ENCODE results near the gene APOB.

The APOB gene

DNA sequence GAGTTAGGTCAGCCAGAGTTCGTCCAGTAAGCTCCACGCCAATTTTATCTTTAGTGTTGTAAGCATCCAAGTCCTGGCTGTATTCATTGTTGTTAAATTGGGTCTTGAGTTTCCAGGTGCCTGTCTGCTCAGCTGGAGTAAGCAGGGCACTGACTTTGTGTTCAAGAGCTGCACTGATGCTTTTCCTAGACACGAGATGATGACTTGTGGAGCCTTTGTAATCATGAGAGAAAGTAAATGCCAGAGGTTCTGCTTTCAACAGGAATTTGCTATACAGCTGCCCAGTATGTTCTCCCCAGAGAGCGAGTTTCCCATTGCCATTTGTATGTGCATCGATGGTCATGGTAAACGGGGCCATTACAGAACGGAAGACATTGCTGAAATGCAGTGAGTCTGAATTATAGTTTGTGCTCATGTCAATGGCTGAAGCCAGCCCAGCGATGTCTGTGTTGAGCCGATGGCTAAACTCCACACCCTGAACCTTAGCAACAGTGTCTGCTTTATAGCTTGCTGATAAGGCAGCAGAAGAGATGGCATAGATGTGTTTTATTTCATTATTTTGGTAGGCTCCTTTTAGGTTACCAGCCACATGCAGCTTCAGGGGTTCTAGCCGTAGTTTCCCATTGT lies 32.9 kb downstream of the APOB start:
- TF ChIP-seq POLR2AphosphoS5 (IDR thresholded peaks at IDR 0.05; ENCODE audit: low read depth, low read length) (no peak), TAF1 (IDR thresholded peaks at IDR 0.05; ENCODE audit: borderline replicate concordance, insufficient read depth, low read length) (no peak), FOXP2 (optimal IDR thresholded peaks at IDR 0.05; ENCODE audit: borderline replicate concordance, extremely low read depth, extremely low read length, insufficient read depth) (no peak), SIN3A (IDR thresholded peaks at IDR 0.05; ENCODE audit: borderline replicate concordance, insufficient read depth, low read length) (no peak)
- TF ChIP-seq, protein P1, sequence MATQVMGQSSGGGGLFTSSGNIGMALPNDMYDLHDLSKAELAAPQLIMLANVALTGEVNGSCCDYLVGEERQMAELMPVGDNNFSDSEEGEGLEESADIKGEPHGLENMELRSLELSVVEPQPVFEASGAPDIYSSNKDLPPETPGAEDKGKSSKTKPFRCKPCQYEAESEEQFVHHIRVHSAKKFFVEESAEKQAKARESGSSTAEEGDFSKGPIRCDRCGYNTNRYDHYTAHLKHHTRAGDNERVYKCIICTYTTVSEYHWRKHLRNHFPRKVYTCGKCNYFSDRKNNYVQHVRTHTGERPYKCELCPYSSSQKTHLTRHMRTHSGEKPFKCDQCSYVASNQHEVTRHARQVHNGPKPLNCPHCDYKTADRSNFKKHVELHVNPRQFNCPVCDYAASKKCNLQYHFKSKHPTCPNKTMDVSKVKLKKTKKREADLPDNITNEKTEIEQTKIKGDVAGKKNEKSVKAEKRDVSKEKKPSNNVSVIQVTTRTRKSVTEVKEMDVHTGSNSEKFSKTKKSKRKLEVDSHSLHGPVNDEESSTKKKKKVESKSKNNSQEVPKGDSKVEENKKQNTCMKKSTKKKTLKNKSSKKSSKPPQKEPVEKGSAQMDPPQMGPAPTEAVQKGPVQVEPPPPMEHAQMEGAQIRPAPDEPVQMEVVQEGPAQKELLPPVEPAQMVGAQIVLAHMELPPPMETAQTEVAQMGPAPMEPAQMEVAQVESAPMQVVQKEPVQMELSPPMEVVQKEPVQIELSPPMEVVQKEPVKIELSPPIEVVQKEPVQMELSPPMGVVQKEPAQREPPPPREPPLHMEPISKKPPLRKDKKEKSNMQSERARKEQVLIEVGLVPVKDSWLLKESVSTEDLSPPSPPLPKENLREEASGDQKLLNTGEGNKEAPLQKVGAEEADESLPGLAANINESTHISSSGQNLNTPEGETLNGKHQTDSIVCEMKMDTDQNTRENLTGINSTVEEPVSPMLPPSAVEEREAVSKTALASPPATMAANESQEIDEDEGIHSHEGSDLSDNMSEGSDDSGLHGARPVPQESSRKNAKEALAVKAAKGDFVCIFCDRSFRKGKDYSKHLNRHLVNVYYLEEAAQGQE (IDR thresholded peaks at IDR 0.05; ENCODE audit: insufficient read depth in 1 of 2, low read depth in 2 of 2, low read length in 2 of 2) = no peak

DNA sequence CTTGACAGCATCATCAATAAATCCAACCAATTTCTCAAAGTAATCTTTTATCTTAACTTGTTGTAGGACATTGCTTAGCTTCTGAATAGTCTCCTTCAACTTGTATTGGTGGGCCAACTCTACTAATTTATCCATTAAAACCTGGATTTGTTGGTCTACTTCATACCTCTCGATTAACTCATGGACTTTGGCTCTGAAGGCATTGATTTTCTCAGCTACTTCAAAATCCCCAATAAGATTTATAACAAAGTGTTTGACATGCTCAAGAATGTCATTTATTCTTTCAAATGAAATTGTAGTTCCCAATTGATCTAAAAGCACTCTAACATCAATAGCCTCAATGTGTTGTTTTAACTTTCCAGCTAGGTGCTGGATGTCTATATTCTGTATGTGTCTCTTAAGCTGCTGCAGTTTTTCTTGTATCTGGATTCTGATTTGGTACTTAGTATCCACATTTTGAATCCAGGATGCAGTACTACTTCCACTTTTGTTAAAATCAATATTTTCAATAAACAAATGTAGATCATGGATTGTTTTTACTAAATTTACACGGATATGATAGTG lies 34.1 kb downstream of the APOB start:
- no peak for TF ChIP-seq TAF1 (IDR thresholded peaks at IDR 0.05; ENCODE audit: borderline replicate concordance, insufficient read depth, low read length)
- TF ChIP-seq POLR2AphosphoS5 (IDR thresholded peaks at IDR 0.05; ENCODE audit: low read depth, low read length) = no peak
- no peak for TF ChIP-seq FOXP2 (optimal IDR thresholded peaks at IDR 0.05; ENCODE audit: borderline replicate concordance, extremely low read depth, extremely low read length, insufficient read depth)
- no peak for TF ChIP-seq SIN3A (IDR thresholded peaks at IDR 0.05; ENCODE audit: borderline replicate concordance, insufficient read depth, low read length)
- TF ChIP-seq, protein P1 (IDR thresholded peaks at IDR 0.05; ENCODE audit: insufficient read depth in 1 of 2, low read depth in 2 of 2, low read length in 2 of 2) = no peak

DNA sequence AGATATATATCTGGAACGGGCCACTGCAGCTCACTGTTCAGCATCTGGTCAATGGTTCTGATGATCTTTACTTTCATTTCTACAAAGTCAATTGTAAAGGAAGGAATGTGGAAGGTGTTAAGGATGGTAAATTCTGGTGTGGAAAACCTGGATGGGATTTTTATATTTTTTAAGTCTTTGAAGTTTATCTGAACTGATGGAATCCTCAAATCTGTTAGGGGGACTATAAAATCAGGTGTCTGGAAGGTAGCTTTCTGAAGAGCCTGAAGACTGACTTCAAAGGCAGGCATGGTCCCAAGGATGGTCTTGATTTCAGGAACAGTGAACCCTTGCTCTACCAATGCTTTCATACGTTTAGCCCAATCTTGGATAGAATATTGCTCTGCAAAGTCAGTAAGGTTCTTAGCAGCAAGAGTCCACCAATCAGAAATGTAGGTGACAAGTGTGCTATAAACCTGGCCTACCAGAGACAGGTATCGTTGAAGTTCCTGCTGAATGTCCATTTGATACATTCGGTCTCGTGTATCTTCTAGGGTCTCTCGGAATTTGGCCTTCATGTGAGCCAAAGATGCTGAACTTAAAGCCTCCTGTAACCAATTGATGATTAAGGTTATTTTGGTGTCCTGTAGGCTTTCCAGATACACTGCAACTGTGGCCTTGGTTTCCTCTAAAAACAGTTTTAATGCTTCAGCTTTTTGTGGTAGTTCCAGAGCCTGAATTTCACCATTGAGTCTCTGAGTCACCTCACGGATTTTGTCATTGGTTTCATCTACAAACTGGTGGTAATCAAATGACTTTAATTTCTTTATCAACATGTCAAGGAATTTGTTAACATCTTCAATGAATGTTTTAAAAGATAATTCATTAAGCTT lies 34.8 kb downstream of the APOB start:
- no peak for TF ChIP-seq FOXP2 (optimal IDR thresholded peaks at IDR 0.05; ENCODE audit: borderline replicate concordance, extremely low read depth, extremely low read length, insufficient read depth)
- TF ChIP-seq, protein P1 (IDR thresholded peaks at IDR 0.05; ENCODE audit: insufficient read depth in 1 of 2, low read depth in 2 of 2, low read length in 2 of 2) = no peak
- TF ChIP-seq POLR2AphosphoS5 (IDR thresholded peaks at IDR 0.05; ENCODE audit: low read depth, low read length) = no peak
- no peak for TF ChIP-seq SIN3A (IDR thresholded peaks at IDR 0.05; ENCODE audit: borderline replicate concordance, insufficient read depth, low read length)
- no peak for TF ChIP-seq TAF1 (IDR thresholded peaks at IDR 0.05; ENCODE audit: borderline replicate concordance, insufficient read depth, low read length)

DNA sequence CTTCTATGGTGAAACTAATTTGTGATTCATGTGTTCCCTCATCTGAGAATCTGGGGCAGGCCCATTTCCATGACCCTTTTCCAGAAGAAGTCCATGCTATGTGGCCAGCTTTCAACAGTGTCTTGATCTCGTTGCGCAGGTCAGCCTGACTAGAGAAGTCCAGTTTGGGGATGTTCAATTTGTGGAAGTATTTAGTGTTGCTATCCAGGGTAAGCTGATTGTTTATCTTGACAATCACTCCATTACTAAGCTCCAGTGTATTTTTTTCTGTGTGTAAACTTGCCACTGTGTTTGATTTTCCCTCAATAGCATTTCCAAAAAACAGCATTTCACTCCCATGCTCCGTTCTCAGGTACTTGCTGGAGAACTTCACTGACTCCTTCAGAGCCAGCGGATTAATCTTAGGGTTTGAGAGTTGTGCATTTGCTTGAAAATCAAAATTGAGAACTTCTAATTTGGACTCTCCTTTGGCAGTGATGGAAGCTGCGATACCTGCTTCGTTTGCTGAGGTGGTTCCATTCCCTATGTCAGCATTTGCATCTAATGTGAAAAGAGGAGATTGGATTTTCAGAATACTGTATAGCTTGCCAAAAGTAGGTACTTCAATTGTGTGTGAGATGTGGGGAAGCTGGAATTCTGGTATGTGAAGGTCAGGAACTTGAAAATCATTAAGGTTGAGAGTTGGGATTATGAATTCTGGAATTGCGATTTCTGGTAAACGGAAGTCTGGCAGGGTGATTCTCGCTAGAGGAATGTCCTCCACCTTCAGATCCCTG lies 35.7 kb downstream of the APOB start:
- TF ChIP-seq FOXP2 (optimal IDR thresholded peaks at IDR 0.05; ENCODE audit: borderline replicate concordance, extremely low read depth, extremely low read length, insufficient read depth) (no peak), TAF1 (IDR thresholded peaks at IDR 0.05; ENCODE audit: borderline replicate concordance, insufficient read depth, low read length) (no peak), POLR2AphosphoS5 (IDR thresholded peaks at IDR 0.05; ENCODE audit: low read depth, low read length) (no peak), SIN3A (IDR thresholded peaks at IDR 0.05; ENCODE audit: borderline replicate concordance, insufficient read depth, low read length) (no peak)
- TF ChIP-seq, protein P1 (IDR thresholded peaks at IDR 0.05; ENCODE audit: insufficient read depth in 1 of 2, low read depth in 2 of 2, low read length in 2 of 2) = no peak
